ENCODE results near the gene PPY.

PPY gene

DNA sequence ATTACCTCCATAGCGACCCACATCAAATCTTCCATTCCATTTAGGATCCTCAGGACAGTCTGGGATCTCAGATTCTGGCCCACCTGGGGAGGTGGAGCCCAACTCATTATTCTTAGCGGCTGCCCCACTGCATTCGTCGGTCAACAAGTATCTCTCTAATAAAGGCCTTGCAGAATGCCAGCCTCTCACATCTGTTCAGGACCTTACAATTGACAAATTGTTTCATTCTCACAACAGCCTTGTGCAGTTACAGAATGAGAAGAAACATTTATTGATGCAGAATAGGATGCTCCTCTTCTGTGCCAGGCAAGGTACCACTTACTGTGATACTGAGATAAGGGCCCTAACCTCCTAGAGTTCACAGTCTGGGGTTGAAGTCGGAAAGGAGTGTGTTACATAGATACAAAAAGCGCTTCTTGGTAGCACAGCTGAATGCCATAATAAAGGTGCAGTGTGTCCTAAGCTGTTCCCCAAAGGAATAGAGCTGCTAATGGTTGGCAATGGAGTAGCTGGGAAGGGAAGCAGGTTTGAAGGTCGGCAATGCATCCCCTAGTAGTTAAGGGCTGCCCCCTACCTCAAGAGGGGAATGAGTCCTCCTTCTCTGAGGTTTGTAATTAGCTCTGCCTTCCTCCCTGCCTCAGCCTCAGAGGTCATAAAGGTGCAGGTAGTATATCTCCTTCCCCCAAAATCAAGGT, 32.6 kb downstream of the PPY start:
- H3K4me3 ChIP-seq (ENCODE audit: low read length) = no peak overlapping the region
- TF ChIP-seq, protein P1, sequence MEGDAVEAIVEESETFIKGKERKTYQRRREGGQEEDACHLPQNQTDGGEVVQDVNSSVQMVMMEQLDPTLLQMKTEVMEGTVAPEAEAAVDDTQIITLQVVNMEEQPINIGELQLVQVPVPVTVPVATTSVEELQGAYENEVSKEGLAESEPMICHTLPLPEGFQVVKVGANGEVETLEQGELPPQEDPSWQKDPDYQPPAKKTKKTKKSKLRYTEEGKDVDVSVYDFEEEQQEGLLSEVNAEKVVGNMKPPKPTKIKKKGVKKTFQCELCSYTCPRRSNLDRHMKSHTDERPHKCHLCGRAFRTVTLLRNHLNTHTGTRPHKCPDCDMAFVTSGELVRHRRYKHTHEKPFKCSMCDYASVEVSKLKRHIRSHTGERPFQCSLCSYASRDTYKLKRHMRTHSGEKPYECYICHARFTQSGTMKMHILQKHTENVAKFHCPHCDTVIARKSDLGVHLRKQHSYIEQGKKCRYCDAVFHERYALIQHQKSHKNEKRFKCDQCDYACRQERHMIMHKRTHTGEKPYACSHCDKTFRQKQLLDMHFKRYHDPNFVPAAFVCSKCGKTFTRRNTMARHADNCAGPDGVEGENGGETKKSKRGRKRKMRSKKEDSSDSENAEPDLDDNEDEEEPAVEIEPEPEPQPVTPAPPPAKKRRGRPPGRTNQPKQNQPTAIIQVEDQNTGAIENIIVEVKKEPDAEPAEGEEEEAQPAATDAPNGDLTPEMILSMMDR (conservative IDR thresholded peaks at IDR 0.05; ENCODE audit: low read depth, low read length) = no peak
- DNase-seq (ENCODE audit: low read depth) = no peak

DNA sequence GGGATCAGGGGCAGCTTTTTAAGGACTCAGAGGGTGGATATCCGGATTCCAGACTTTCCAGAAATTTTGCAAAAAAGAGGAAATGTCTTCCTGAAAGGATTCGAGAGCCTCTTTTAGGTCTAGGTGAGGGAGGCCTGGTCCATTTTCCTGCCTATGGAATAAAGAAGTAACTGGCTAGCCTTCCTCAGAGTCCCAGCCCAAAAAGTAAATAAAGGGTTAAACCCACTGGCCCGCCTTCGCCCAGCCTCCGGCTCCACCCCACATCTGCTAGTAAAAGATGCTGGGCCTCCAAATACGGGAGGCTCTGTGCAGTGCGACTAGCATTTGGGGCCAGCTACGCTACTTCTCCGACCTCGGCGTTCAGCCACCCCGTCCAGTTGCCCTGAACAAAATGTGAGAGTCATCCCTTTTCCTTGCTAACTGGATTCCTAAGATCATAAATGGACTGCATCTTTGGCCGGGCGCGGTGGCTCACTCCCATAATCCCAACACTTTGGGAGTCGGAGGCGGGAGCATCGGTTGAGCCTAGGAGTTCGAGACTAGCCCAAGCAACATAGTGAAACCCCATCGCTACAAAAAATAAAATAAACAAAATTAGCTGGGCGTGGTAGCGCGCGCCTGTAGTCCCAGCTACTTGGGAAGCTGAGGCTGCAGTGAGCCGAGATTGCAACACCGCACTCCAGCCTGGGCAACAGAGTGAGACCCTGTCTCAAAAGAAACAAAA, 34.1 kb downstream of the PPY start:
- no peak for DNase-seq (ENCODE audit: low read depth)
- H3K4me3 ChIP-seq (ENCODE audit: low read length) = peak overlapping the region; percentile 74
- TF ChIP-seq, protein P1 (conservative IDR thresholded peaks at IDR 0.05; ENCODE audit: low read depth, low read length) = no peak

DNA sequence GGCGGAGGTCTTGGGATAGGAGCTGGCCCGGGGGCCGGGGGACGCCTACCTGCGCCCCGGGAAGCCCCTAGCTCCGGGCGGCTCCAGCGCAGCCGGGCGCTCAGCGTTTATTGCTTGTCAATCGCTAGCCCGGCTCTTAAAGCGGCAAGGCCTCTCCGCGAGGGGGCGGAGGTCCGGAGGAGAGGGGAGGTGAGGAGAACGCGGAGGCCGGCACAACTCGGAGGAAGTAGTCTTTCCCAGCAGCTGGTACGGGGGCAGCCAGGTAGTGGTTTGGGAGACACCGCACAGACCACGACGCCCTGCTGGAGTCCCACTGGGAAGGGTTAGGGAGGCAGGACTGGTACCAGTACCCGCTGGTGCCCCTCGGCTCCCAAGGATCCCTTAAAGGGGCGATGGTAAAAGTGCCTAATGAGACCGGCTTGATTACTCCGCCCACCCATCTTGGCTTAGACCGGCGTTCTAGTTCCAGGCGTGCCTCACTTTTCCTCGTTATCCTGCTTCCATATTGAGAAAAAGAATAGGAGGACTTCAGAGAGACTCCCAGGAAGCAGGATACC, 34.8 kb downstream of the PPY start, which contains the start of gene MPP2:
Gene MPP2 (minus strand): TSS at position 112 of the 557 bp plus-strand sequence. CDS start 3,076 bp downstream, outside the sequence.
- H3K4me3 ChIP-seq (ENCODE audit: low read length) = peak within 1 kb of the TSS; percentile 74
- DNase-seq (ENCODE audit: low read depth) = peak; percentile 39
- TF ChIP-seq, protein P1 (conservative IDR thresholded peaks at IDR 0.05; ENCODE audit: low read depth, low read length) = peak; percentile 21

DNA sequence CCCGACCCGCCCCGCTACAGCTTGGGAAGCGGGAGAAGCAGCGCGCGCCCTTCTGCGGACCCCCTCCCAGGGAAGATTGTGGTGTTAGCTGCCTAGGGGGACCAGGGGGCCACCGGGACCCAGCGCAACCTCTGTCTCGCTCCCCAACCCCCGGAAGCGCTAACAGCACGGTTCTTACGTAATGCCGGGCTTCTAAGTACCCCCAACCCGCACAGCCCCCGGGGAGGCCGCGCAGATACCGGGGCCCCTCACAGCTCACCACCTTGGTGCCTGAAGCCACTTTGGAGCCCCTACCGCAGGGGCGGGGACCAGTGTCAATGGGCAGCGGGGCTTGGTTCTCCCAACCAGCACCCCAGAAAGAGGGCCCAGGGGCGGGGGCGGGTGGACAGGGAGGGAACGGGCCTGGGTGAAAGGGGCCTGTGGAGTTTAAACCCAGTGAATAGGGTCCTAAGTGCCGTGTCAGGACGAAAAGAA, 35.3 kb downstream of the PPY start:
- TF ChIP-seq, protein P1 (conservative IDR thresholded peaks at IDR 0.05; ENCODE audit: low read depth, low read length) = no peak
- DNase-seq (ENCODE audit: low read depth) = no peak
- peak overlapping the region; percentile 74 for H3K4me3 ChIP-seq (ENCODE audit: low read length)

DNA sequence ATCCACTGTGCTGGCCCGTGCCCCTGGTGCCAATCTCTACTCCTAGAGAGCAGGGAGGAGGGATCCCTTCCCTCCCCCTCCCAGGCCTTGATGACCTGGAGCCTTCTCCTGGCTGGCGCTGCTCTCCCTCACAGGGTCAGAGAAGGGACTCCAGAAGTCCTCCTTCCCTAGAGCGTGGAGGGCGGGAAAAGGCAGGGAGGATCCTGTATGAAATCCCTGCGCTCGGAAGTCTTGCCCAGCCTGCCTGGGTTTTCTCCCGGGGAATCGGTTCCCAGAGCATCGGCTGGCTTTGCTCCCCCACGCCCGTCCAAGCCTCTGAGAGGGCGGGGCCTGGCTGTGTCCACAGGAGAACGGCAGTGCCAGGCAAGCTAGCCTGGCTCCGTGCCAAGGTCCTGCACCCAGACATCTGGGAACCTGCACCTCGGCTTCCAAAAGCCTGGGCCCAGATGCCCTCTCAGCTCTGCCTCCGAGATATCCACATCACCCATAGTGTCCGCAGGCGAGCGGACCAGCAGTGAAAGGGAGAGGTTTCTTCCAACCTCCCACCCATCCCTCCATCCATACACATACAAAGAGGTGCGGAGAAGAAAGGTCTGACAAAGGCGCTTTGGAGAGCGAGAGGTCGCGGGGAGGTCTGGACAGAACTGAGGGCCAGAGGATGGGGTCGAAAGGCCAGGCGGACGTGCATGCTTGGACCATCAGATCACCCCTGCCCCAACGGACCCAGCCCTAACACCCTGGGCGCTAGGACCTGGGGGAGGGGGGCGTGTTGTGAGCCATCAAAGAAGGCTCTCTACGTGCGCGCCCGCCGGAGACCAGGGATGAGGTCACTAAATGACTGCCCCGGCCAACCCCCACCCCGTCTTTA, 36.1 kb downstream of the PPY start:
- TF ChIP-seq, protein P1 (conservative IDR thresholded peaks at IDR 0.05; ENCODE audit: low read depth, low read length) = no peak
- peak overlapping the region; percentile 74 for H3K4me3 ChIP-seq (ENCODE audit: low read length)
- DNase-seq (ENCODE audit: low read depth) = peak; percentile 28

DNA sequence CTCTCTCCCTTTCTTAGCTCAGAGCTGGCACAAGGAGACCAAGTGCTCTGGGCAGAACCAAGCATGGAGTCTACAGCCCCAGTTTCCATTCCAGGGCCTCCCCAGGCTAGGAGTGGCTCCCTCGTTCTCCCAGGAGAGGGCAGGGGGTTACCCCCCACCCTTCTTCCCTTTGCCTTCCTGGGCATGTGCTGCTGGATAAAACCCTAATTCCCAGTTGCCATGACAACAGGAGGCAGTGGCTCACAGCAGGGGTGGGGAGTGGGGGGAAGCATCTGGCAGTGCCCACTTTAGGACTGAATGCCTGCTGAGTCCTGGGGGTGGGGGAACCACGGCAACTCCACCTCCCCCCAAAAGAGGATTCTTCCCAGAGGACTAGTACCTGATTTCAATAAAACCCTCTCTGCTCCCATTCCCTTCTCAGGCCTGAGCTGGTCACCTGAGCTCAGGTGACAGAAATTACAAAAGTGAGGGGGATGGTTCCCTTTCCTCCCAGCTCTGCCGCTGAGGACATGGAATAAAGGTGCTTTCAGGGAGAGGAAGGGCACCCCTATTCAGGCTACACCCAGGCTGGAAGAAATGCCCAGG, 36.8 kb downstream of the PPY start:
- DNase-seq (ENCODE audit: low read depth) = peak; percentile 19
- TF ChIP-seq, protein P1 (conservative IDR thresholded peaks at IDR 0.05; ENCODE audit: low read depth, low read length) = no peak
- peak overlapping the region; percentile 74 for H3K4me3 ChIP-seq (ENCODE audit: low read length)
